ENCODE results near the gene ITGBL1.
"Not testable (repeated sequence)": the region's sequence is repeated elsewhere in the genome, so short reads cannot be mapped to it uniquely, and the experiment has no call there.

Gene ITGBL1

DNA sequence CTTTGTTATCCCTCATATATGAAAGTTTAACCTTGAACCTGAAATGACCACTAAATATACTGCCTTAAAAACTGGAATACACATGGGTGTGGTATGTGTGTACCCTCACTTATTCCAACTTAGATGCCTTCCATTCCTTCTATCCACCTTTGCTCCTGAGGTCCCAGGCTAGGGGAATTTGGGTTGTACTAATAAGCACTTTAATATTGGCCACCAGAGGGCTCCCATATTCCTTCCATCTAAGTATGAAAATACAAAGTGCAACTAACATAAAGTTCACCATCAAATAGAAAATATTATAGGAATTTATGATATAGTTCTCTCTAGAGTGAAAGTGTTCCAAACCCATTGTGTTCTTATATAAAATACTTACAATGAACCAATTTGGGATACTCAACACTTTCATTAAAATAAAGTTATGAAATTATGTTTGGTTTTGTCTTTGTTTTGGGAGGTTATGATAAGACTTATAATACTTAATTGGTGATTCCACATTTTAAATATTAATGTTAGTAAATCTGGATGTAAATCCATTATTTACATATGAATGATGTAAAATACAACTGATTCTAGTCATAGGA is 62.3 kb downstream of the ITGBL1 start:
- no peak for DNase-seq

DNA sequence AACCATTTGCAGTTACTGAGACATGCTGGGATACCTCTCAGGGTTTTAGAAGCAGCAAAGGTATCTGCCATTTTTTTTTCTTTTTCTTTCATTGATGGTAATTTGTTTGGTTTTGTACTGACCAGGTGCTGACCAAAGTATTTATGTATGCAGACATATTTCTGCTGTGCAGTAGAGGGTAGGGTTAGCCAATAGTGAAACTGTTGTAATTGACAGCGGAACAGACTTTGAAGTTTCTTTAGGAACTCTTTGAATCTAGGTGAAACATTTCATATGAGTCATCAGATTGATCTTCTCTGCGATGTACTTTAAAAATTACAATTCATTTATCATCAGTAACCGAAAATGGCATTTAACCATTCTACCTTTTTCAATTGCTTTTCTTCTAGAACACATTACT is 63.0 kb downstream of the ITGBL1 start:
- DNase-seq, result no peak

DNA sequence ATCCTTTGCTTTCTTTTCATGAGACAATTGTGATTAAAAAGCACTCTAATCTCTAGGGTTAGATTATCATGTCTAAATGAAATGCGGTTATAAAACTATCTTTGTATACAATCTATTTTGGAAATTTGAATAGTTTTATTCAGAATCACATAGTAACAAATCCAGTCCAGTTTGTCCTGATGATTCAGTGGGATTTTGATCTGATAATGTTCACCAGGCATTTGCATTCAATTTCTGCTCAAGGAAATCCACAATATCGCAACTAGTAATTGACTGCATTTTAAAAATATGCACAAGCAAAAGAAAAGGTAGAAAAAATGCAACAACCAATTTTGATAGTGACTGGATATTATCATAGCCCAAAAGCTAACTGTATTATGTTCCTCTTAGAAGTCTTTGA is 63.8 kb downstream of the ITGBL1 start:
- no peak for DNase-seq

DNA sequence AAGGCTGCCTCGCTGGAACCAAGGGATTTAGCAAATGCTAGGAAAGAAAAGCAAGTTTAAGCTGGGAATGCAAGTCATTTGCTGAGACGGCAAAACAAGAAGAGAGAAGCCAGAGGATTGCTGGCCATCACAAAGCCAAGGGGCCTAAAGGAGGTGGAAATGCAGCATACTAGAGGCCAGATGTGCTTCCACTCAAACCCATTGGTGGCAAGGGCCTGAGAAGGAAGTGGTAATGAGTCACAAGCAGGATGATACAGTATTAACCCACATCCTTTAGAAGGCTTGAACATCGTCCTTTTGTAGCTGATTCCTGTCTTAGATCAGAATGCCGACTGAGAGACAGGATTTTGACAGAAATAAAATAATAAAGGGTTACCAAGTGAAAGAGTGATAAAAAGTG is 68.2 kb downstream of the ITGBL1 start:
- DNase-seq, result no peak

DNA sequence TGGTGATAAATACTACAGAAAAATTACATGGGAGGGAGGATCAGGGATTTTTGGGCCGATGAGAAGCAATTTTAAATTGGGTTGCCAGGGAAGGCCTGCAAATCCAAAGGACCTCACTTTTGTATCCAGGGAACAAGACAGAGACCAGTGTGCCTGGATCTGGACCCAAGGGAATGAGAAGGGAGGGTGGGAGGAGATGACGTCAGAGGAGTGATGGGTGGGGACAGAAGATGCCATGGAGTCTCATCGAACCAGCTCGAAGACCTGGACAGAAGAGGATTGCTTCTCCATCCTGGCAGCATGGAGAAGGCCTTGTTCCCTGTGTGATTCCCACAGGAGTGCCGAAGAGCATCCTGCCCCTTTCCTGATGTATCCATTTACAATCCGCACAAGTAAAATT is 68.9 kb downstream of the ITGBL1 start:
- no peak for DNase-seq

DNA sequence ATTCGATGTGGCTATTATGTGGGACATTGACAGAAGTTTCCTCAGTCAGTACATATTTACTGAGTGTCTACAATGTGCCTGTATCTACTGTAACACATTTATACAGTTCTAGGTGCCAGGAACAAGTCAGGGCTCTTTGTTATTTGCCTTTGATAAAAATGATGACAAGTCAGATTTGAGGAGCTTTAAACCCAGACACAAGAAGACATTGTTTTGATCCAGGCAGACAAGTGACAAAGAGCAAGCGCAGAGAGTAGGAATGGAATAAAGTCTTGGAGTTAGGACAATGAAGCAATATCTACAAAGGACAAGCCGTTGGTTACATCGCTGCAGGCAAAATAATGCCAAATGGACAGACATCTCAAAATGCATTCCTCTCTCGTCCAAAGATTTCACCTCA is 70.1 kb downstream of the ITGBL1 start:
- DNase-seq, result no peak

DNA sequence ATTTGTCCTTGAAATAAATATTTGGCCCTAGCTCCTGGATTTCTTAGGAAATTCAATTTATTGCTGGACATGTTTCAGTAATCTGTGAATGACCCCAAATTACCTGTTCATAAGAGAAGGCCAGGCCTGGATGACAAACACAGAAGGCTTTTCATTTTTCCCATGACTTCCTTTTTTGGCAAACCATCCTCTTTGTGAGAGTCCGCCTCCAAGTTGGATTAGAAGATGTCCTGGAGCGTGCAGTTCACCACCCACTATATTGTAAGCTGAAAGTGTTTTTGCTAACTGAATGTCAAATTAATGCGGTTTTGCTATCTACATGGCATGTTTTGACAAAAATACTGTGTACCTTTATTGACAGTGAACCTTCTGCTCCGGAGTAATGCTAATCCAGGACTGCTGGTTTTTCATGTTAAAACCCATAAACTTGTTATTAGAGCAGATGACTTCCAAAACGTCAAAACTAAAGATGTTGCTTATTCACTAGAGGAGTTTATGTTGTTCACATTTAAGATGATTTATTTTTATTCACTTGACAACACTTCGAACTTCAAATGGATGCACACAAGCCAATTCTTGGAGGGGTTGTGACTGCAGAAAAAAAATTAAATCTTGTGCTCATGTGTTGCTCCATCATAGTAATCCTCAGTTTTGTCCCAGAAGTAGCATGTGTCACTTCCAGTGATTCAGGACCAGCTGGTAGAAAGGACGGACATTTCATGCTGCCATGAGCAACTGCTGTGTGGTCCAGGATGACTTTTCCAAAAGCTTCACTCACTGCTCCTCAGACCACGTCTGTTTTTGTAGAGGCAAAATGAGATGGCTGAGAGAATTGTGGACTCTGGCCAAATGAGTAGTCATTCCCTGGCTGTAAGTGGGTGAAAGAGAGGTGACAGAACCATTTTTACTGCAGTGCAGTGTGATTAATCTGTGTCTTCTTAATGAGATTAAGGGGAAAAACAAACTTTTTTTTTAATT is 71.0 kb downstream of the ITGBL1 start:
- no peak for DNase-seq

DNA sequence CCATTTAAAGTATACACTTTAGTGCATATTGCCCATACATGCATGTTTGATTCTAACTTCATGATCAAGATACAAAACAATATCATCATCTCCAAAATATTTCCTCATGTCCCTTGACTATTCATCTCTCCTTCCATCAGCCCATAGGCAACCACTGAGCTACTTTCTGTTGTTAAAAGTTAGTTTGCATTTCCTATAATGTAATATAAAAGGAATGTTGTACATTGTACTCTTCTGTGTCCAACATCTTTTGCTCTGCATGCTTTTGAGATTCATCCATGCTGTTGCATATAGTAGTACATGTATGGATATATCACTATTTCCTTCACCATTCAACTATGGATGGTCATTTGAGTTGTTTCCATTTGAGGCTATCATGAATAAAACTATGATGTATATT is 74.7 kb downstream of the ITGBL1 start:
- DNase-seq, result no peak

DNA sequence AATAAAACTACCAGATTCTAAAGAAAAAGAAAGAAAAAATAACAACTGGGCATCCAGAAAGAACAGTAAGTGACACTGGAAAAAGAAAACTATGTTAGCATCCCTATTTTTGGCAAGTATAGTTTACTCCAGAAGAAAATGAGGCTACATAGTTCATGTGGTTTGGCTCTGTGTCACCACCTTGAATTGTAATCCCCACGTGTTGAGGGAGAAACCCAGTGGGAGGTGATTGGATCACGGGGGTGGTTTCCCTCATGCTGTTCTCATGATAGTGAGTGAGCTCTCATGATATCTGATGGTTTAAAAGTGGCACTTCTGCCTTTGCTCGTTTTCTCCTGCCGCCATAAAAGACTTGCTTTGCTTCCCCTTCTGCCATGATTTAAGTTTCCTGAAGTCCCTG is 76.9 kb downstream of the ITGBL1 start:
- DNase-seq, result peak; percentile 67

DNA sequence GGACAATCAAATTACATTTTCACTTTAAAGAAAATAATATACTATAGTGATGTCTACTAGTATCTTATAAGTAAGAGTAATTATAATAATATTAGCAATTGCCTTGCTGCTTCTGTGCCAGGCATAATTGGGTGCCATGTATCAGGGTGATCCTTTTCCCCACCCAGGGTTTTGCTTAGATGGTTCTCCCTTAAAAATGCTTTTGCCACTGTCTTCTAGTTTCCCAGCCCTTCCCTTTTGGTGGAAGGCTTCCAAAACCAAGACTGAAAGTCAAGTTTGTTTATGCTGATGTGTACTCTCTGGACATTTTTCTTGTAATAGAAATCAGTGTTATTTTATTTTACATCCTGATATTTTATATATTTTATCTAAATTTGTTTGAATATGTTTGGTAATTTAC is 77.8 kb downstream of the ITGBL1 start:
- DNase-seq, result no peak

DNA sequence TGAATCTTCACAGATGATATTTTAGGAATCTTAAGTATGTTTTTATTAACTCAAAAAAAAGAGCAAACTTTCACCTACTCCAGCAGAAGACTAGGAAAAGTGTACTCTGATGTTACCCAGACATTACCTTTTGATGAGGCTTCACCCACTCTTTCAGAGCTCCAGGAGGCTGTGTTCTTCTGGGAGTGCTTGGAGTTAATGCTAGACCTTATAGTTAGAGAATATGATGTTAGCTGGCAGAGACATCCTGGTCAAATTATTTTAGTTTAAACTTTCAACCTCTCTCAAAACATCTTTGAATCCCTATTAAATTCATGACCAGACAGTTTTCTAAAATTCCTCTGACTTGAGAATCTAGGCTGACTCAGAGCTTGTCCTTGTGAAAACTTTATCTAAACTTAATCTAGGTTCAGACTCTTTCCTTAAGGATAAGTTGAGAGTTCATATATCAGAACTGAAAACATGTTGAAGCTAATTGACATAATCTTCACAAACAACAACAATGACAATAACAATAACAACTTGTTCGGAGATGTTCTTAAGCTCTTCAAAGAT is 82.8 kb downstream of the ITGBL1 start:
- DNase-seq, result no peak

DNA sequence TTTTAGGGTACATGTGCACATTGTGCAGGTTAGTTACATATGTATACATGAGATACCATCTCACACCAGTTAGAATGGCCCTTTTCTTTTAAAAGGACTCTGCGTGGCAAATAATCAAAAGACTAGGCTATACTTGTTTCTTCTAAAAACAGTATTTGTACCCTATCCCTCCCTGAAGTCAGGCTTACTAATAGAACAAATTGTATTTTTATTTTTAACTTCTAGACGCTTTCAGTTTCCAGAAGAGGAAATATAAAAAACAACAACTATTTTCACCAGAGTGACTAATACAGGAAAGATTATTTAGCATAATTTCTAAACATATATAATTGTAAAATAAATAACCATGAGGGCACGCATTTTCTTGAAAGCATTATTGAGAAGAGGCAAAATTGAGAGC is 83.6 kb downstream of the ITGBL1 start:
- no peak for DNase-seq

DNA sequence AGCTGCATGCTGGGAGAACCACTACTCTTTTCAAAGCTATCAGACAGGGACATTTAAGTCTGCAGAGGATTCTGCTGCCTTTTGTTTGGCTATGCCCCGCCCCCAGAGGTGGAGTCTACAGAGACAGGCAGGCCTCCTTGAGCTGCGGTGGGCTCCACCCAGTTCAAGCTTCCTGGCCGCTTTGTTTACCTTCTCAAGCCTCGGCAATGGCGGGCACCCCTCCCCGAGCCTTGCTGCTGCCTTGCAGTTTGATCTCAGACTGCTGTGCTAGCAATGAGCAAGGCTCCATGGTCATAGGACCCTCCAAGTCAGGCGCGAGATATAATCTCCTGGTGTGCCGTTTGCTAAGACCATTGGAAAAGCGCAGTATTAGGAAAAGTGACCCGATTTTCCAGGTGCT is 92.1 kb downstream of the ITGBL1 start:
- not testable (repeated sequence) for DNase-seq

DNA sequence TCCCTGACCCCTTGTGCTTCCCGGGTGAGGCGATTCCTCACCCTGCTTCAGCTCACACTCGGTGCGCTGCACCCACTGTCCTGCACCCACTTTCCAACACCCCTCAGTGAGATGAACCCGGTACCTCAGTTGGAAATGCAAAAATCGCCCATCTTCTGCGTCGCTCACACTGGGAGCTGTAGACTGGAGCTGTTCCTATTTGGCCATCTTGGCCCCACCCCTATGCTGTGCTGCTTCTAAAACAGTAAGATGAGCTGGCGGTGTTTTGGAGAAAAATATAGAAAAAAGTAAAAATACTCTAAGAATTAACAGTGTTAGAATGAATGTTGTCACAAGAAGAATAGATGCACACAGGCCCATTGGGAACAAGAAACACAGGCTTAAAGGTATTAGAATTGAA is 92.5 kb downstream of the ITGBL1 start:
- DNase-seq, result no peak

DNA sequence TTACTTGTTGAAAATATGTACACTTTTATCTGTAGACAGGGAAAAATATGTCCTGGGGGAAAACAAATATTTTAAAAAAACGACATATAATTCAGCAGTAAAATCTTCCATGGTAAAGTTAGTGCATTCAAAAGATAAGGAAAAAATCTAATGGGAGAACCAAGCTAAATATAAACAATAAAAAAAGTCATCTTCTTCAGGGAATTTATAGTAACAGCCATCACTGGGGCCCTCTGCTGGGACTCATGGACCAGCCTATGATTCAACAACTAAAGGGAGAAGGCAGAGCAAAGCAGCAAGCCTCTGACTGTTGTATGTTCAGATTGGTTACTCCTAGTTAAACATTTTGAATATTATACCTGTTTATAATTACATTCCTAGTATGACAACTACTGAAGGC is 93.0 kb downstream of the ITGBL1 start:
- no peak for DNase-seq

DNA sequence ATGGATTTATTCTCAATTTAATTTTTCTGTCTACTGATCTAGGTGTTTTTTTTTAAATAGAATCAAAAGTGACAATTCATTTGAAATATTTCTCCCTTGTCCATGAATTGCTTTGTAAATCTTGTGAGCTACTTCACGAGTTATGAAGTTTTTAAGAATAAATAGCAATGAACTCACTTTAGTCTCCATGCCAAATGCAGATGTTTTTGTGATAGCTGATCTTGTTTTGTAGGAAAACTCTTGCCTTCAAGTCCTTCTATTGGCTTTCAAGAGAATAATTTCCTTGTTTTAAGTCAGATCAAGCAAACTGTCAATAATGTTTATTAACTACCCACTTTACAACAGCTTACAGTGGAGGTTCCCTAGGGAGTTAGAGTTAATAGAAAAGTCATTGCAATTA is 99.8 kb downstream of the ITGBL1 start:
- DNase-seq, result no peak

DNA sequence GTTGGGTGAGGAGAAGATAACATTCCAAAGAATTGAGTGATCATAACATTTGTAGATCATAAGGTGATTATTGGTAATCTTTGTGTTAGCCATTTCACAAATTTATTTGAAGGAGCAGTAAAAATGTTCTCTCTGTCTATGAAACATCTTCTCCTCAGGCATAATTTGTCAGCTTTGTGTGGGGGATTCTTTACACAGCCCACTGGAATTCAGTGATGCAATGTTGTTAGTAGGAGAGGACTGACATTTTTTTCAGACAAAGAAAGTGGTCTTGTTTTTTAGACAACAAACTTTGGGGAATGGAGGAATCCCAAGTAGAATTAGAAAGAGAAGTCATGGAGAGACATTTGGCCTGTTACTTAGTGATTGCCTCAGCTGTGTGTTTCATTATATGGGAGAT is 100.3 kb downstream of the ITGBL1 start:
- no peak for DNase-seq

DNA sequence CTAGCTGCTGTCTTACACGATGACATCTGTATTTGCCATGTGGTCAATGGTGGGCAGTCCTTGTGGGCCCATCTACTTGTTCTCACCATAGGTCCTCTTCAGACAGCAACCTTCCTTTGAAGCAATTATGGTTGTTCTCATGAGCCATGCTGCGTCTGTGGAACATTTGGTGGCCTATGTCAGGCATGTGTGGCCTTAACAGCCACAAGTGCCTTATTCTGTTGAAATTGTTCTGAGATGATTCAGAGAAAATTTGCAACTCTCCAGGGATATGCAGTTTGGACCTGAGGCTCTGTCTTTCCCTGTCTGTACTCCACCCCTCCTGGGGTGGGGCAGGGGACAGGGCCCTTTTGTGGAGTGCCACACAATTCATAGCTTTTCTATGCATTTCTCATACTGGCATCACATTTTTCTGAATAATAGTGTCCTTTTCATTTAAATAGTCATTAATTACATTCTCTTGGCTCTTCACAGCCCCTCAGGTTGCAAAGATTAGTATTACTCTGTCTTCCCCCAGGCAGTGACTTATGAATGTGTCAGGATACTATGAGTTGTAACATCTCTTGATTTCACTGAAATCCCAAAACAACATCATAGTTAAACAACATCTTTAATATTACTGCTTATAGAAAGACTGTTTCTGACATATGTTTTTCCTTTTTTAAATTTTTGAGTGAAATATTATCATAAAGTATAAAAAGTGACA is 102.1 kb downstream of the ITGBL1 start:
- no peak for DNase-seq

DNA sequence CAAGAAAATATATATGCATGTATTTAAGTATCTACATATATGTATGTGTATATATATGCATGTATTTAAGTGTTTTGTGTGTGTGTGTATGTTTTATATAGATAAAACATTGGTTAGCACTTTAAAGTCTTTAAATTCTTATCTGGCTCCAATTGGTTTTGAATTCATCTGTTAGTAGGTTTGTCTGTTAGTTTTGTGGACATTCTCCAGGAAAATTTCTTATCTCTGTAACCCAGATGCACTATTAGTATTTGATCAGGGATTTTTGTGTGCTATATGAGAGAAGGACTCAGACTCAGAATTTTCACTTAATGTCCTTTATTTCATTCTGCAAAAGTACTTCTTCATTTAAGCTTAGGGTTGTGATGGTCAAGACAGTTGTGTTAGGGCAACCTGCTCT is 103.1 kb downstream of the ITGBL1 start:
- DNase-seq, result no peak

DNA sequence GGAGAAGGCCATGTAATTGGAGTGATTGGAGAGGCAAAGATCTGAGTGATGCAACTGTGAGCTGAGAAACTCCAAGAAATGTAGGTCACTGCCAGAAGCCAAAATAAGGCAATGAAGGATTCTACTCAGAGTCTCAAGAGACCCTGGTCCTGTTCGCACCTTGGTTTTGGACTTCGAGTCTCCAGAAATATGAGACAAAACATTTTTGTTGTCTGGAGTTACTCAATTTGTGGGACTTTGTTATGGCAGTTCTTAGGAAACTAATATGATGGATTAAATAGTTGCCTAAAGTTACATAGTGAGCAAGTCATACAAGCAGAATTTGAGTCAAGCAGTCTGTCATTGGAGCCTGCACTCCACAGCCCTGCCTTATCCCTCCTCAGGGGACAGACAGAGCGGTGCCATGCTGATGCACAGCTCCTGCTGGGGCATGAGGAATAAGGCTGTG is 104.2 kb downstream of the ITGBL1 start:
- DNase-seq, result no peak

DNA sequence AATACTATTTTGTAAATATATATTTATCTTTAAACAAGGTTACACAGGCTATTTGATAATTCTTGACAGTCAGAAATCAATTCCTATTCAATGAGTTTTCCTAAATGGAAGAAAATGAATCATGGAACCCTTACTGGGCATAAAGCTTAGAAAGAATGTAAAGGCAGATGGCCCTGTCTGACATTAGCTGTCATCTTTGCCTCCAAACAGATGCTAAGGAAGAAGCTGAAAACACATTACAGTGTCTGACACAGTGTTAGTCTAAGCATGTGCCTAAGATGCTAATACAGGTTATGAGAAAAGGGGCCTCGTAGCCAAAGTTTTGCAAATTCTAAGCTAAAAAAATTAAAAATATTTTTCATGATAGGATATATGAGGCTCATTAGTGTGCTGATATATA is 112.8 kb downstream of the ITGBL1 start:
- DNase-seq, result no peak

DNA sequence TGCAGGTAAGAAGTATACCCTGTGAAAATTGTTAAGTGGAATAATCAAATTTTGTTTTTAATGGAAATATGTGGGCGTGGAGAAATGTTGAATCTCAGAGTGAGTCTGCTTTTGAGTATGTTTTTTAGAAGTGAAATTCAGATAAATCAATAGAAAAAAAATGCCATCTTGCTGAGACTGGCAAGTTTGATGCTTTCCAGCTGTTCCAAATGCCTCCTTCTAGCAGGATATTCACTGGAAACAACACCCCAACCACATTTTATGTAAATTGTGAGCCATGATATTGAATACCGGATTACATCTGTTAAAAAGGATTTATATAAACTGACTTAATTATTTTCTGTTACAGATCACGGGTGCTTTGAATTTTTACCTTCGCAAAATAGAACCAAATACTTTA is 115.4 kb downstream of the ITGBL1 start:
- no peak for DNase-seq

DNA sequence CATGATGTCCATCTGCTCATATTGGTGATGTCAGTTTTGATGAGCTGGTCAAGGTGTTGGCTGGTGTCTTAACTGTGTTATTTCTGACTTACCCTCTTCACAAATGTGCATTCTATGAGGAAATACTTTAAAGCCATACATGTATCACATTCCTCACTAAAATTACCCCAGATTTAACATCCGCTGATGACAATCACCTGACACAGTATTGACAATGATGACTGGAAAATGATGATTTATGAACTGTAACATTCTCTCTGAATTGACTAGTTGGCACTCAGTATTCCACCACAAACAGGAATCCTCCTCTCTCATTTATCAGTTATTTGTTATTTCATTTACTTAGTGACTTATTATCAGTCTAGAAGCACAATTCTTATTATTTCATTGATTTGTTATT is 117.3 kb downstream of the ITGBL1 start:
- no peak for DNase-seq

DNA sequence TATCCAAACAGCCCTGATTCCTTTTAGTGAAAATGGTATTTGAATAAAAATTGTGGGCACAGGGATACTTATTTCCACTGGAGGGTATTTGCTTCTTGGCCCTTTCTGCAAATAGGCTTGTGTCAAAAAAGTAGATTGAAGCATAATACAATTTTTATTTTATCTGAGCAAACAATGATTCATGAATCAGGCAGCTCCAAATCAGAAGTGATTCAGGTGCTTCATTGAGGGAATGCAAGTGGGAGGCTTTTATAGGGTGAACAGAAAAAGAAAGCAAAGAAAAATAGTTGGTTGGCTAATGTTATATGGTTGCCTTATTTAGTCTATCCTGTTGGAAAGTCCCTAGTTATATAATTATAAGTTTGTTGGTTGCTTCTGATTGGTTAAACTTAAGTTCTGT is 117.9 kb downstream of the ITGBL1 start:
- DNase-seq, result no peak

Measured in activated effector memory CD4-positive, alpha-beta T cell treated with anti-CD3 and anti-CD28 coated beads, Interleukin-2, amount 50 U/mL, for 16 hours (primary cell).